ENCODE measurements around the gene ZNF618.

DNA sequence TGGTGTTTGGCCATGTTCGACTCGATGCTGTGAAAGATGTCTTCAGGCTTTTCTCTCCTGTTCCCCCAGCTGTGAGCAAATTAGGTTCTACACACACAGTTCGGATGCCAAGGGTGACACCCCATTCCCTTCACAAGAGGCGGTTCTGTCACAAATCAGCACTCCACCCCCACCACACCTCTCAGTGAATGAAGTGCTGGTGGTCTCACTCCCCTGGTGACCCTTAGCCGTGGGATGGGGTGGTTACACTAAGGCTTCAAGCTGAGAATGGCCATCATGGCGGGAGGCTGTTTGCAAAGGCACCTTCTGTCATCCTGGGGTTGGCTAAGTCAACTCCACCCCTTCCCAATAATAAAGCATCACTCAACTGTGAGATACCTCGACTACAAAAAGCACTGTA is 175.6 kb downstream of the ZNF618 start:
- TF ChIP-seq EZH2 (IDR thresholded peaks at IDR 0.05; ENCODE audit: insufficient read depth, poor library complexity, severe bottlenecking) (no peak), EZH2phosphoT487 (IDR thresholded peaks at IDR 0.05; ENCODE audit: insufficient read depth, low read depth) (no peak)
